HEK293 (cell line): ENCODE results near the gene SS18L1.

Experiments used
- CTCF ChIP-seq: fragments of 450-650 bp; formaldehyde crosslinking; IDR thresholded peaks from 2 replicates; pipeline ENCODE4 v1.5.1; 2016; ENCODE audit warnings: missing biosample characterization, missing genetic modification characterization
- MZF1 ChIP-seq: fragments of 450-650 bp; formaldehyde crosslinking; IDR thresholded peaks from 2 replicates; pipeline ENCODE4 v1.5.1; 2017; ENCODE audit warnings: missing biosample characterization, missing genetic modification characterization, borderline replicate concordance
- OVOL3 ChIP-seq: fragments of 450-650 bp; formaldehyde crosslinking; IDR thresholded peaks from 2 replicates; pipeline ENCODE4 v1.5.1; 2016; ENCODE audit warnings: missing biosample characterization, missing genetic modification characterization
- ZFP37 ChIP-seq: fragments of 450-650 bp; formaldehyde crosslinking; IDR thresholded peaks from 2 replicates; pipeline ENCODE4 v1.5.1; 2016; ENCODE audit warnings: missing biosample characterization, missing genetic modification characterization
- ZNF843 ChIP-seq: fragments of 450-650 bp; formaldehyde crosslinking; IDR thresholded peaks from 2 replicates; pipeline ENCODE4 v1.5.1; 2016; ENCODE audit warnings: missing biosample characterization, missing genetic modification characterization

GRCh38 chr20:62164879-62165761 is 21.6 kb downstream of the SS18L1 start:
- no peak for TF ChIP-seq CTCF (tag by site-specific recombination)
- no peak for TF ChIP-seq ZNF843
- no peak for TF ChIP-seq MZF1 (tag by site-specific recombination)
- TF ChIP-seq ZFP37 (tag by site-specific recombination), result no peak
- no peak for TF ChIP-seq OVOL3 (tag by site-specific recombination)
